ENCODE data around the gene RNF217.
"Not testable (repeated sequence)": the region's sequence is repeated elsewhere in the genome, so short reads cannot be mapped to it uniquely, and the experiment has no call there.

Gene RNF217

GRCh38 chr6:125123468-125124048 lies 161.3 kb downstream of the RNF217 start:
- DNase-seq (ENCODE audit: low read depth in 2 of 2), result no peak

- DNase-seq (ENCODE audit: low read depth in 2 of 2), result no peak
Observed at GRCh38 chr6:125124049-125124669, 161.9 kb downstream of the RNF217 start.

- not testable (repeated sequence) for DNase-seq (ENCODE audit: low read depth in 2 of 2)
Observed at GRCh38 chr6:125125856-125126255, 163.6 kb downstream of the RNF217 start.

GRCh38 chr6:125129354-125129753 lies 167.1 kb downstream of the RNF217 start:
- no peak for DNase-seq (ENCODE audit: low read depth in 2 of 2)

GRCh38 chr6:125132058-125132457 lies 169.8 kb downstream of the RNF217 start:
- DNase-seq (ENCODE audit: low read depth in 2 of 2), result no peak

- no peak for DNase-seq (ENCODE audit: low read depth in 2 of 2)
Observed at GRCh38 chr6:125136378-125136777, 174.1 kb downstream of the RNF217 start.

GRCh38 chr6:125138083-125138482 lies 175.8 kb downstream of the RNF217 start:
- DNase-seq (ENCODE audit: low read depth in 2 of 2), result no peak

- DNase-seq (ENCODE audit: low read depth in 2 of 2), result no peak
Observed at GRCh38 chr6:125140808-125141207, 178.6 kb downstream of the RNF217 start.
